Mucosa of descending colon (tissue), 3 donors: ENCODE data around the gene FAM240B. TPM values are rescaled to one million over a fixed set of nuclear protein-coding genes. Genes with fewer than 3 reads are reported as not detected.

Experiments used
- ATAC-seq: fragments of 200-7000 bp; cut with Tn5 transposase; one replicate; pipeline ENCODE4 v1.9.1; 2020; ENCODE audit warnings: mild to moderate bottlenecking, moderate library complexity
- DNase-seq, 3 donors: peaks; one replicate each; pipeline ENCODE4 v3.0.0-alpha.2; 2020
- H3K36me3 ChIP-seq: fragments of 200-600 bp; one replicate; pipeline ENCODE4 v1.8.0; 2021; ENCODE audit warnings: low read depth, mild to moderate bottlenecking
- H3K4me1 ChIP-seq: fragments of 200-600 bp; one replicate; pipeline ENCODE4 v1.8.0; 2021; ENCODE audit warnings: low read depth, mild to moderate bottlenecking
- H3K4me3 ChIP-seq: fragments of 200-600 bp; one replicate; pipeline ENCODE4 v1.8.0; 2021; ENCODE audit warnings: mild to moderate bottlenecking
- H3K9me3 ChIP-seq: fragments of 200-600 bp; one replicate; pipeline ENCODE4 v1.8.0; 2021; ENCODE audit warnings: mild to moderate bottlenecking
- intact Hi-C, 2 donors: fragments of 100-400 bp; cut with DNase I in 1 of 2; cut with micrococcal nuclease in 1 of 2; formaldehyde crosslinking; loops; one replicate each; pipeline versions ENCODE4 v1.11.0 to v1.11.1; 2022; cut with DNase I, micrococcal nuclease
- total RNA-seq, 3 donors: library from RNA; stranded (reverse); fragmentation: NEBNext Ultra II Directional in 2 of 3; extraction: Animal tissue kit (Norgen Biotek cat#: 25700) in 2 of 3; gene quantifications; one replicate each; pipeline versions ENCODE4 v1.2.1 to v1.2.4, GENCODE V29; 2021 to 2023
- TF ChIP-seq, protein P1 (sequence below): fragments of 200-600 bp; IDR thresholded peaks from one replicate; pipeline ENCODE4 v1.8.0; 2022; ENCODE audit warnings: antibody characterized with exemption, mild to moderate bottlenecking
- donor health status: DM: no; HTN: no; CAD: no; lungs with moderate emphysema.
- donor health status: DM: no; HTN: no; CAD: no.
- donor health status: DM: no; HTN: yes; CAD: no.

The FAM240B gene
- total RNA-seq, 3 donors from 2014 or later: not detected

DNA sequence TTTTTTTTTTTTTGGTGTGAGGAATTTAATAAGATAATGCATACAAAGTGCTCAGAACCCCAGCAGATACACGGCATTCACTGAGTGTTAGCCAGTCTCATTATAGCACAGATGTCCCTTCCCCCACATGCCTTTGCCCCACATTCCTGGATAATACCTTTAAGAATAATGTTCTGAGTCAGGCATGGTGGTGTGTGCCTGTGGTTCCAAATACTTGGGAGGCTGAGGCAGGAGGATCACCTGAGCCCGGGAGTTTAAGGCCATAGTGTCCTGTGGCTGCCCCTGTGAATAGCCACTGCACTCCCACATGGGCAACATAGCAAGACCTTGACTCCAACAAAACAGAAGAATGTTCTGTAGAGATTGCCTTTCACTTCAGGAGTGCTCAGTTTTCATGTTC is 75.3 kb downstream of the FAM240B start:
- no peaks in the 10 kb centered on the region for H3K4me1 ChIP-seq
- intact Hi-C loops: no loop called here
- H3K4me3 ChIP-seq: no peak overlapping the region
- no peak for DNase-seq
- H3K9me3 ChIP-seq: no peaks in the 10 kb centered on the region
- no peaks in the 10 kb centered on the region for H3K36me3 ChIP-seq
- TF ChIP-seq, protein P1, sequence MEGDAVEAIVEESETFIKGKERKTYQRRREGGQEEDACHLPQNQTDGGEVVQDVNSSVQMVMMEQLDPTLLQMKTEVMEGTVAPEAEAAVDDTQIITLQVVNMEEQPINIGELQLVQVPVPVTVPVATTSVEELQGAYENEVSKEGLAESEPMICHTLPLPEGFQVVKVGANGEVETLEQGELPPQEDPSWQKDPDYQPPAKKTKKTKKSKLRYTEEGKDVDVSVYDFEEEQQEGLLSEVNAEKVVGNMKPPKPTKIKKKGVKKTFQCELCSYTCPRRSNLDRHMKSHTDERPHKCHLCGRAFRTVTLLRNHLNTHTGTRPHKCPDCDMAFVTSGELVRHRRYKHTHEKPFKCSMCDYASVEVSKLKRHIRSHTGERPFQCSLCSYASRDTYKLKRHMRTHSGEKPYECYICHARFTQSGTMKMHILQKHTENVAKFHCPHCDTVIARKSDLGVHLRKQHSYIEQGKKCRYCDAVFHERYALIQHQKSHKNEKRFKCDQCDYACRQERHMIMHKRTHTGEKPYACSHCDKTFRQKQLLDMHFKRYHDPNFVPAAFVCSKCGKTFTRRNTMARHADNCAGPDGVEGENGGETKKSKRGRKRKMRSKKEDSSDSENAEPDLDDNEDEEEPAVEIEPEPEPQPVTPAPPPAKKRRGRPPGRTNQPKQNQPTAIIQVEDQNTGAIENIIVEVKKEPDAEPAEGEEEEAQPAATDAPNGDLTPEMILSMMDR: no peak
- ATAC-seq: no peak

Other genes with a start within 250 kb of the FAM240B start
- 10 to 100 TPM in 2 of 3 donors, 1 to 10 TPM in 1; 5.9 to 19.2 (median 15.9) TPM for gene ANKRD18A, start 99.5 kb downstream of the FAM240B start, total RNA-seq